CD4-positive, alpha-beta T cell (primary cell): ENCODE measurements around the gene CHCHD10. TPM values are rescaled to one million over a fixed set of nuclear protein-coding genes. Genes with fewer than 3 reads are reported as not detected.

Source experiments
- ATAC-seq: fragments of 200-7000 bp; cut with Tn5 transposase; one replicate; pipeline ENCODE4 v1.10.0; 2022; ENCODE audit warnings: mild to moderate bottlenecking; ENCODE audit not compliant: poor library complexity
- CTCF ChIA-PET: fragments of 350-600 bp; sonication (Branson Sonifier 250); formaldehyde crosslinking; loops from one replicate; lab custom pipeline; 2021; ENCODE audit warnings: antibody characterized with exemption, inconsistent platforms; lab: Charles Lee
- POLR2A ChIA-PET: fragments of 350-600 bp; sonication (Branson Sonifier 250); formaldehyde crosslinking; loops from one replicate; lab custom pipeline; 2021; ENCODE audit warnings: antibody characterized with exemption, inconsistent platforms; lab: Charles Lee
- DNase-seq, 14 experiments: peaks; one replicate each; pipeline ENCODE4 v3.0.0-alpha.2; 2013 to 2020; ENCODE audit warnings: mixed read lengths in 2 of 14
- H3K27ac ChIP-seq, 2 donors: one replicate each; pipeline versions ENCODE4 v1.5.1 to v1.7.0; 2013; ENCODE audit warnings: low read length in 2 of 2, low read depth in 1 of 2, mild to moderate bottlenecking in 1 of 2
- H3K27me3 ChIP-seq, 2 experiments: 1 replicate in 1 of 2; 2 replicates in 1 of 2; pipeline versions ENCODE4 v1.6.1 to v1.7.0; 2013; ENCODE audit warnings: low read length in 2 of 2, control low read depth in 1 of 2, mild to moderate bottlenecking in 1 of 2, moderate library complexity in 1 of 2; ENCODE audit not compliant: insufficient read depth in 2 of 2, control insufficient read depth in 1 of 2
- H3K36me3 ChIP-seq: one replicate; pipeline ENCODE4 v1.6.1; 2013; ENCODE audit warnings: low read length, control low read depth; ENCODE audit not compliant: insufficient read depth
- H3K4me1 ChIP-seq: one replicate; pipeline ENCODE4 v1.6.1; 2013; ENCODE audit warnings: low read length, control low read depth; ENCODE audit not compliant: insufficient read depth
- H3K4me3 ChIP-seq: one replicate; pipeline ENCODE4 v1.5.1; 2013; ENCODE audit warnings: mild to moderate bottlenecking, low read length, moderate library complexity
- H3K9me3 ChIP-seq, 2 experiments: 1 replicate in 1 of 2; 2 replicates in 1 of 2; pipeline versions ENCODE4 v1.6.1 to v1.7.0; 2013; ENCODE audit warnings: low read length in 2 of 2, mild to moderate bottlenecking in 2 of 2, control low read depth in 1 of 2, moderate library complexity in 1 of 2; ENCODE audit not compliant: control insufficient read depth in 1 of 2, insufficient read depth in 1 of 2
- H3K27ac Mint-ChIP-seq: one replicate; pipeline ENCODE4 v1.8.0; 2020; ENCODE audit warnings: mixed read lengths
- H3K27me3 Mint-ChIP-seq: one replicate; pipeline ENCODE4 v1.8.0; 2021; ENCODE audit warnings: mixed read lengths
- H3K36me3 Mint-ChIP-seq: one replicate; pipeline ENCODE4 v1.8.0; 2021; ENCODE audit warnings: low read depth, mixed read lengths
- H3K4me1 Mint-ChIP-seq: one replicate; pipeline ENCODE4 v1.8.0; 2021; ENCODE audit warnings: low read depth, mixed read lengths
- H3K4me3 Mint-ChIP-seq: one replicate; pipeline ENCODE4 v1.8.0; 2020; ENCODE audit warnings: mild to moderate bottlenecking, mixed read lengths
- H3K9me3 Mint-ChIP-seq: one replicate; pipeline ENCODE4 v1.8.0; 2020; ENCODE audit warnings: mixed read lengths
- CTCF ChIP-seq: fragments of 200-600 bp; IDR thresholded peaks from one replicate; pipeline ENCODE4 v1.8.0; 2022; ENCODE audit warnings: antibody characterized with exemption, mild to moderate bottlenecking
- intact Hi-C, 2 experiments: fragments of 100-400 bp; cut with DNase I in 1 of 2; cut with micrococcal nuclease in 1 of 2; formaldehyde crosslinking; loops; one replicate each; pipeline versions ENCODE4 v1.15.1 to v1.9.0; 2023 to 2025; cut with DNase I, micrococcal nuclease
- total RNA-seq, 174 experiments: library from RNA in 2 of 174; stranded (reverse) in 2 of 174; gene quantifications; one replicate each; pipeline ENCODE4 v1.2.3 and lab custom pipeline; 2021 to 2026

Gene CHCHD10
- total RNA-seq, 2 experiments from 2014 or later = 34.4 to 43.0 TPM

GRCh38 chr22:23778577-23778900 lies 10.8 kb upstream of the CHCHD10 start:
- CTCF ChIA-PET = no interaction called here
- H3K9me3 Mint-ChIP-seq = no peaks in the 10 kb centered on the region
- intact Hi-C loops = no loop called here
- no peaks in the 10 kb centered on the region for H3K27me3 Mint-ChIP-seq
- Histone ChIP-seq H3K36me3 (no peaks in the 10 kb centered on the region), H3K9me3 (no peaks in the 10 kb centered on the region), H3K27me3 (no peaks in the 10 kb centered on the region), H3K4me1 (peaks cover 1% of the 10 kb centered on the region), H3K4me3 (no peak overlapping the region), H3K27ac (no peak overlapping the region)
- POLR2A ChIA-PET = interaction anchor here (1.2 kb wide), 1 partner anchor 8 kb away, joined by 4 read pairs; the partner anchor contains the start of gene SMARCB1
- H3K36me3 Mint-ChIP-seq = no peaks in the 10 kb centered on the region
- no peak overlapping the region for H3K4me3 Mint-ChIP-seq
- no peak for TF ChIP-seq CTCF
- no peak for DNase-seq
- no peak for ATAC-seq
- H3K27ac Mint-ChIP-seq = no peak overlapping the region
- peaks cover 1% of the 10 kb centered on the region for H3K4me1 Mint-ChIP-seq

- Mint-ChIP-seq H3K4me1 (peaks cover 7% of the 10 kb centered on the region), H3K4me3 (no peak overlapping the region), H3K36me3 (no peaks in the 10 kb centered on the region), H3K27me3 (no peaks in the 10 kb centered on the region), H3K27ac (no peak overlapping the region), H3K9me3 (no peaks in the 10 kb centered on the region)
- Histone ChIP-seq H3K27ac (no peak overlapping the region), H3K36me3 (no peaks in the 10 kb centered on the region), H3K4me3 (no peak overlapping the region), H3K9me3 (no peaks in the 10 kb centered on the region), H3K27me3 (no peaks in the 10 kb centered on the region), H3K4me1 (peaks cover 7% of the 10 kb centered on the region)
- DNase-seq (no peak), ATAC-seq (no peak)
- CTCF ChIA-PET = no interaction called here
- TF ChIP-seq CTCF = no peak
- intact Hi-C loops = no loop called here
- POLR2A ChIA-PET = interaction anchor here (1.0 to 1.2 kb wide), 2 partner anchors 9 to 117 kb away, joined by 3 to 4 read pairs; partner anchors contain the start of gene SMARCB1
Measured at GRCh38 chr22:23777776-23778576, 10.2 kb upstream of the CHCHD10 start.

GRCh38 chr22:23775779-23776375 lies 8.1 kb upstream of the CHCHD10 start:
- no peaks in the 10 kb centered on the region for H3K36me3 ChIP-seq
- ChIA-PET CTCF (interaction anchor here (0.9 kb wide), 1 partner anchor 9 kb away, joined by 3 read pairs; no protein-coding TSS in a partner anchor), POLR2A (interaction anchor here (0.6 to 1.5 kb wide), 3 partner anchors 13 to 59 kb away, joined by 3 to 4 read pairs (median 3); partner anchors contain the start of gene C22orf15)
- DNase-seq = no peak
- H3K27me3 Mint-ChIP-seq = no peaks in the 10 kb centered on the region
- TF ChIP-seq CTCF = no peak
- no peaks in the 10 kb centered on the region for H3K9me3 Mint-ChIP-seq
- intact Hi-C loops = no loop called here
- no peak overlapping the region for H3K4me3 Mint-ChIP-seq
- no peak for ATAC-seq
- no peaks in the 10 kb centered on the region for H3K9me3 ChIP-seq
- no peaks in the 10 kb centered on the region for H3K36me3 Mint-ChIP-seq
- H3K4me3 ChIP-seq = no peak overlapping the region
- H3K4me1 ChIP-seq = peaks cover 22% of the 10 kb centered on the region
- peaks cover 15% of the 10 kb centered on the region for H3K4me1 Mint-ChIP-seq
- no peak overlapping the region for H3K27ac ChIP-seq
- H3K27ac Mint-ChIP-seq = no peak overlapping the region
- H3K27me3 ChIP-seq = no peaks in the 10 kb centered on the region
